NT2/D1 (cell line): ENCODE measurements around the gene MAN2A2.
"Not testable (repeated sequence)": the region's sequence is repeated elsewhere in the genome, so short reads cannot be mapped to it uniquely, and the experiment has no call there.

Experiments
- DNase-seq: peaks from one replicate; pipeline ENCODE4 v3.0.0-alpha.2; 2011; ENCODE audit warnings: low read depth, low spot score
- H3K27me3 ChIP-seq: 2 replicates; pipeline ENCODE4 v1.6.0; 2011; ENCODE audit warnings: mild to moderate bottlenecking; ENCODE audit not compliant: insufficient read length, insufficient read depth
- H3K36me3 ChIP-seq: 2 replicates; pipeline ENCODE4 v1.6.1; 2011; ENCODE audit warnings: mild to moderate bottlenecking, low read length, mixed read lengths; ENCODE audit not compliant: insufficient read depth, insufficient read length
- H3K4me1 ChIP-seq: 2 replicates; pipeline ENCODE4 v1.5.1; 2011; ENCODE audit not compliant: insufficient read depth, insufficient read length
- H3K4me3 ChIP-seq: 2 replicates; pipeline ENCODE4 v1.5.1; 2011; ENCODE audit warnings: low read depth; ENCODE audit not compliant: insufficient read length
- H3K9ac ChIP-seq: 2 replicates; pipeline ENCODE4 v1.6.0; 2011; ENCODE audit warnings: low read depth; ENCODE audit not compliant: insufficient read length
- H3K9me3 ChIP-seq: 2 replicates; pipeline ENCODE4 v1.5.1; 2011; ENCODE audit warnings: mild to moderate bottlenecking, low read length; ENCODE audit not compliant: insufficient read depth
- SUZ12 ChIP-seq: IDR thresholded peaks from 2 replicates; pipeline ENCODE4 v1.6.1; 2011; ENCODE audit not compliant: insufficient read length, insufficient read depth; ENCODE audit errors: extremely low read depth
- YY1 ChIP-seq: IDR thresholded peaks from 2 replicates; pipeline ENCODE4 v1.6.1; 2011; ENCODE audit not compliant: insufficient read length, insufficient read depth
- ZNF274 ChIP-seq: IDR thresholded peaks from 2 replicates; pipeline ENCODE4 v1.6.1; 2011; ENCODE audit warnings: mild to moderate bottlenecking, low read depth, low read length

Gene MAN2A2

GRCh38 chr15:90924375-90924774, 21.3 kb downstream of the MAN2A2 start:
- Histone ChIP-seq H3K27me3 (no peaks in the 10 kb centered on the region), H3K4me1 (peaks cover 3% of the 10 kb centered on the region), H3K9ac (no peak overlapping the region), H3K4me3 (no peak overlapping the region), H3K9me3 (no peaks in the 10 kb centered on the region), H3K36me3 (peaks cover 10% of the 10 kb centered on the region)
- TF ChIP-seq SUZ12 (no peak), ZNF274 (no peak), YY1 (no peak)
- no peak for DNase-seq

GRCh38 chr15:90926766-90927165, 23.7 kb downstream of the MAN2A2 start:
- not testable (repeated sequence) for H3K36me3 ChIP-seq, H3K27me3 ChIP-seq, H3K4me3 ChIP-seq, H3K4me1 ChIP-seq, DNase-seq, H3K9ac ChIP-seq, H3K9me3 ChIP-seq

- not testable (repeated sequence) for DNase-seq, H3K4me1 ChIP-seq, H3K27me3 ChIP-seq, H3K4me3 ChIP-seq, H3K36me3 ChIP-seq, H3K9me3 ChIP-seq, H3K9ac ChIP-seq
These were observed 25.0 kb downstream of the MAN2A2 start for GRCh38 chr15:90928106-90928505.

- Histone ChIP-seq H3K36me3 (no peaks in the 10 kb centered on the region), H3K4me1 (peaks cover 6% of the 10 kb centered on the region), H3K9ac (no peak overlapping the region), H3K9me3 (no peaks in the 10 kb centered on the region), H3K27me3 (peaks cover 18% of the 10 kb centered on the region), H3K4me3 (no peak overlapping the region)
- no peak for TF ChIP-seq SUZ12
- no peak for TF ChIP-seq ZNF274
- no peak for TF ChIP-seq YY1
- no peak for DNase-seq
These were observed 26.3 kb downstream of the MAN2A2 start for GRCh38 chr15:90929246-90930019.

DNA sequence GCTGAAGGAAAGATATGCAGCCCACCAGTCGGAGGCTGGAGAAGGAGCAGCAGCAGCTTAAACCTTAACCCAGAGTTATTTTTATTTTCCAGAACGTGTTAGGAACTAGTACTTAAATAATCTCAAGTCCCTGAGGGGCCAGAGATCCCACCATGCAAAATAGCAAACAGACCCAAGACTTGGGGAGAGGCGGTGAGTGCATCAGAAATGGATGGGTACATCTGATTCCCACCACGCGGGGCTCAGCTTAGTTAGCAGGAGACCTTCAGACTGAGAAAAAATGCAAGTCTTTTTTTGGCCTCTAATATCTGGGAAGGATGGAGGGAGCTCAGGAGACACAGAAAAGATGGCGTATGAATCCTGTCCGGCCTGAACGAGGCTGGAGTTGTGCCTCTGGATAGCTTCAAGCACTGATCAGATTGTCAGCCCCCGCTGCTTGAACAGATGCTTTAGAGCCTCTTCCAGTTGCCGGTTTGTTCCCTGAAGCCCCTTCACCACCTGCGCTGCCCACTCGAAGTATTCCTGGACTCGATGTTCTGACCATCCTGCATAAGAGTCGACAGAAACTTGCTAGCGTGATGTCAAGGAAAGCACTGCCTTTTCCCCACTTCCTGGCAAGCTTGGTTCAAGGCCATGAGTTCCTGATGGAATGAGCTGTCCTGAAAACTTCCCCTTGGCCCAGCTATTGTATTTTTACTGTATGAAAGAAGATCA, 27.9 kb downstream of the MAN2A2 start:
- no peaks in the 10 kb centered on the region for H3K36me3 ChIP-seq
- TF ChIP-seq YY1 (no peak), SUZ12 (no peak), ZNF274 (no peak)
- DNase-seq = no peak
- no peak overlapping the region for H3K9ac ChIP-seq
- peaks cover 18% of the 10 kb centered on the region for H3K27me3 ChIP-seq
- peaks cover 6% of the 10 kb centered on the region for H3K4me1 ChIP-seq
- peak overlapping the region; percentile 76 for H3K4me3 ChIP-seq
- no peaks in the 10 kb centered on the region for H3K9me3 ChIP-seq

DNA sequence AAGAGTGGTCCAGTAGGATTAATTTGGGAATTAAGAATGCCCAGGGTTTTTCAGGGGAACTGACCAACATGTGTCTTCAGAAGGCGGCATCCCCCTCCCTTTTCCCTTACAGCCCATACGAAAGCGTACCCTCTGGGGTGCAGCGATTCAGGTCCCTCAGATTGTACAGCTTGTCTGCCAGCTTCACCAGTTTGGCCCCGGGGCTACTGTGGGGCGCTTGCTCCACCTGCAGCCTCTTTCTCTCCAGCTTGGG, 28.4 kb downstream of the MAN2A2 start:
- no peaks in the 10 kb centered on the region for H3K9me3 ChIP-seq
- peak overlapping the region; percentile 80 for H3K9ac ChIP-seq
- peak overlapping the region; percentile 76 for H3K4me3 ChIP-seq
- DNase-seq = no peak
- peaks cover 8% of the 10 kb centered on the region for H3K4me1 ChIP-seq
- H3K27me3 ChIP-seq = peaks cover 18% of the 10 kb centered on the region
- peaks cover 4% of the 10 kb centered on the region for H3K36me3 ChIP-seq
- TF ChIP-seq YY1 (no peak), SUZ12 (no peak), ZNF274 (no peak)

GRCh38 chr15:90931828-90932659, 28.9 kb downstream of the MAN2A2 start, which contains the start of gene HDDC3:
Gene HDDC3 (minus strand): TSS chr15:90932549. CDS start chr15:90932540, 9 bp downstream.
- H3K4me1 ChIP-seq = peaks cover 8% of the 10 kb centered on the region
- TF ChIP-seq YY1 = no peak
- TF ChIP-seq SUZ12 = no peak
- TF ChIP-seq ZNF274 = no peak
- peak within 1 kb of the TSS; percentile 76 for H3K4me3 ChIP-seq
- H3K27me3 ChIP-seq = peaks cover 18% of the 10 kb centered on the region
- H3K9me3 ChIP-seq = no peaks in the 10 kb centered on the region
- peaks cover 10% of the 10 kb centered on the region for H3K36me3 ChIP-seq
- peak within 1 kb of the TSS; percentile 80 for H3K9ac ChIP-seq
- peak; percentile 79 for DNase-seq
